GM18909 (cell line): ENCODE measurements around the gene CHCHD6.
A peak's percentile ranks its signal among the peaks of the same experiment; 100 is the strongest.

Source experiments
- ATAC-seq: cut with Tn5 transposase; IDR thresholded peaks from one replicate; pipeline ENCODE4 v1.9.1; 2021; ENCODE audit warnings: mild to moderate bottlenecking; ENCODE audit not compliant: unreplicated experiment, poor library complexity

CHCHD6 gene

DNA sequence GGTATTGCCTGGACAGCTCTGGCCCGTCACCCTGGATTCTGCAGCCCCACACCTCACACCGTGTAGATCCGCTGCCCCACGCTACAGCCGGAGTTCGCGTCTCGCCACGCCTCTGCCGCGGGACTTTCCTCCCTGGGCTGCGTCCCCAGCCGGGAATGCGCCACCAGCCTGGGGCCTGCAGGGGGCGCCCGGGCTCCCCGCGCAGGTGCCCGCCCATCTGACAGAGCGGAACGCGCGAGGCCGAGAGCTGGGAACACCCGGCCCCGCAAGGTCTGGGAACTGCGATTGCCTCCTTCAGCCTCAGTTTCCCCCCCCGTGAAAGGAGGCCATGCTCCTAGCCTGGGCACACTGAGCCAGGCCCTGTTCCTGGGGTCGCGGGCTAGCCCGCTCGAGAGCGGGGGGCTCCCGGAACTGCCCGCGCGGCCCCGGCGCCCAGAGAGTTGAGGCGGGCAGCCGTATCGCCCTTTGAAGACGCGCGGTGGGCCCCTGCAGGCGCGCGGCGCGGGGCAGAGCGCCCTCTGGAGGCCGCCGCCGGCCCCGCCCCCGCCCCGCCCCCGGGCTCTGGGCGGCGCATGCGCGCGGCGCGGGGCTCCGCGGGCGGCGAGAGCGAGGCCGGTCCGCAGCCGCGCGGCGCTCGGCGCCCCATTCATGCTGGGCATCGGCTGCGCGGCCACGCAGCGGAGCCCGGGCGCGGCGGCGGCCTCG lies 278.6 kb downstream of the CHCHD6 start, which contains the start of gene PLXNA1:
Gene PLXNA1 (plus strand): TSS at position 645 of the 705 bp plus-strand sequence. CDS start 5,479 bp downstream, outside the sequence.
- ATAC-seq: peak; percentile 73

- ATAC-seq: peak; percentile 4
Observed at GRCh38 chr3:126983276-126983652, 279.2 kb downstream of the CHCHD6 start.

GRCh38 chr3:126983653-126984390 lies 279.8 kb downstream of the CHCHD6 start:
- no peak for ATAC-seq

GRCh38 chr3:126984391-126985131 lies 280.5 kb downstream of the CHCHD6 start:
- ATAC-seq: no peak

GRCh38 chr3:126985132-126985985 lies 281.3 kb downstream of the CHCHD6 start:
- ATAC-seq: no peak

- ATAC-seq: no peak
Observed at GRCh38 chr3:126986001-126986400, 282.0 kb downstream of the CHCHD6 start.

DNA sequence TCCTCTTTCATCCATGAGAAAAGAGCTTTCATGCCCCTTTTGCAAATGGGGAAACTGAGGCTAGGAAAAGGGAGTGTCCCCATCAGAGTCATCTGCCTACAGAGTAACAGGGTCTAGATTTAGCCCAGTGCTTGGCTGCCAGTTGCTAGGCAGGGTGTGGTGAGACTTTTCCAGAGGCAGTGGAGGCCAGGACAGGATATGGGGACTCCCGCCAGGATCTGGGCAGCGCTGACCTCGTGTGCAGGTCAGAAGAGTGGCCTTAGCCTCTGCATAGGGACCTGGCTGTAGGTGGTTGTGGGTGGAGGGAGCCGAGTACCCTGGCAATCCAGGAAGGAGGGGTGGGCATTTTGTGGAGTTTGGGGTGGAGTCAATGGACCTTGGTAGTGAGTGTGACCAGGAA lies 283.1 kb downstream of the CHCHD6 start:
- no peak for ATAC-seq

DNA sequence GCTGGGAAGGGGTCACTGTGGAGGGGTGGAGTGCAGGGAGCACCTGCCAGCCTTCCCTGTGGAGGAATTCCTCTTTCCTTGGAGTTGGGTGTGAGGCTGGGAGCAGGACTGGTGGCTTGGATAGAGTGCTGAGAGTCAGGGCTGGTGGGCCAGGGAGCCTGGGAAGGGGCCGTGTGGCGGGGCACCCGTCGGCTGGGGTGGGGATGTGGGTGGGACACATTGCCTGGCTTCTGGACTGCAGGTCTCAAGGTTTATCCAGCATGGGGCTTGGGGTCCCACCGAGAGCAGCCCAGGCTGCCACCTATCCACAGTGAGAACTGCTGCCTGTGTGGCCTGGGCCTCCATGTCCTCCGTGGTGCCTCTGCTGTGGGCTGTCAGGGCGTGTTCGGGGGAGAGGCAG lies 283.6 kb downstream of the CHCHD6 start:
- no peak for ATAC-seq

DNA sequence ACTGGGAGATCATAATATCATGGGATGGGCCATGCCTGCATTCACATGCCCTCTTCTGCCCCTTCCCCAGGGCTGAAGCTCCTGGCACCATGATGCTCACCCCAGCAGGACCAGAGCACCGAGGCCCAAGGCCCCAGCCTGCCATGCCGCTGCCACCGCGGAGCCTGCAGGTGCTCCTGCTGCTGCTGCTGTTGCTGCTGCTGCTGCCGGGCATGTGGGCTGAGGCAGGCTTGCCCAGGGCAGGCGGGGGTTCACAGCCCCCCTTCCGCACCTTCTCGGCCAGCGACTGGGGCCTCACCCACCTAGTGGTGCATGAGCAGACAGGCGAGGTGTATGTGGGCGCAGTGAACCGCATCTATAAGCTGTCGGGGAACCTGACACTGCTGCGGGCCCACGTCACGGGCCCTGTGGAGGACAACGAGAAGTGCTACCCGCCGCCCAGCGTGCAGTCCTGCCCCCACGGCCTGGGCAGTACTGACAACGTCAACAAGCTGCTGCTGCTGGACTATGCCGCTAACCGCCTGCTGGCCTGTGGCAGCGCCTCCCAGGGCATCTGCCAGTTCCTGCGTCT lies 284.5 kb downstream of the CHCHD6 start:
- no peak for ATAC-seq

GRCh38 chr3:126989316-126990023 lies 285.4 kb downstream of the CHCHD6 start:
- no peak for ATAC-seq

GRCh38 chr3:126990024-126990700 lies 286.1 kb downstream of the CHCHD6 start:
- ATAC-seq: no peak

DNA sequence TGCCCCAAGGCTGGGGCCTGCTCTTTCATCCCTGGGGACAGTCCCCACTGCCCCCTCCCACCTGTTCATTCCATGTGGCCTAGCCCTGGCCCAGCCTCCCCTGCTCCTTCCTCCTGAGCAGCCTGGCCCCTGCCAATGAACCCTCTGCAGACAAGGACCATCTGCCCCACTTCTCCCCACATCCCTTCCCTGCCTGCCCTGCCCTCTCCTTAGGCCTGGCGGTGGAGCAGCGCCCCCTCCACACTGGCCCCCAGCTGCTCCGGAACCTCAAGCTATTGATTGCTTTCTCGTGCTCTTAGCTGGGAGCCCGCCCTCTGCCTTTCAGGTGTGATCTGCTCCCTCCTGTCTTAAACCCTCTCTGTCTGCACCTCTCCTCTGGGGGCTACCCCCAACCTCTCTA lies 286.9 kb downstream of the CHCHD6 start:
- no peak for ATAC-seq

- ATAC-seq: no peak
Observed at GRCh38 chr3:126991366-126992200, 287.5 kb downstream of the CHCHD6 start.

GRCh38 chr3:126992216-126992615 lies 288.2 kb downstream of the CHCHD6 start:
- no peak for ATAC-seq

DNA sequence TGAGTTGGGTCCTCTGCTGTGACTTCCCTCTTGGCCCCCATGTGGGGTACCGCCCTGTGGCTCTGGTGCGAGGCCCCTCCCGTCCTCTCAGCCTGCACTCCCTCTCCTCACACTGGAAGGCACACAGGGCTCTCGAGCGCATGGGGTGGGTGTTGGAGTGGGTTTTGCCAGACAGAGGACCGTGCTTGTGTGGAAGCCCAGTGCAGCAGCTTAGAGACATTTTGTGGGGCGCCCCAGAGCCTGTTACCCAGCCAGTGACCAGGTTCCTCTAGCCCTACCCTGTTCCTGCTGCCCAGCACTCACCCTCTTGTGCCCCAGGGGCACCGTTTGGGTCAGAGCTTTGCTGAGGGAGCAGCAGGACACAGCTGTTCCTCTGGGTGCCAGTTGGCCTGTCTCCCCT lies 288.7 kb downstream of the CHCHD6 start:
- no peak for ATAC-seq

DNA sequence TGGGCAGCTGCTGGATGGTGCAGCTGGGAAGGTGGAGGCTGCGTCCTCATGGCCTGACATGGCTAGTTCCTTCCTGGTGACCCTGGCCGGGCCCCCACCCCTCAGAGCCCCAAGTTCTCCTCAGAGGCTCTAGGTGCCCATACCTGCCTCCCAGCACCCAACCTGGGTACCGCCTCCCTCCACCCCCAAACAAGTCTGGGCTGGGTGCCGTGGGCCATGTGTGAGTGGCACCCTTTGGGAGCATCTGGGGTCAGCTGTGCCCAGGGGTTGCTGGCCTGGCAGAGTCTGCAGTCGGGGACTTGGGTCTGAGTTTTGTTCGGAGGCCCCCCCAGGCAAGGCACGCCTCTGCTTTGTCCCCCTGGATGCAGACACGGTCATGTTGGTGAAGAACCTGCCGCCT lies 289.4 kb downstream of the CHCHD6 start:
- ATAC-seq: no peak

- ATAC-seq: no peak
Observed at GRCh38 chr3:126994661-126995245, 290.7 kb downstream of the CHCHD6 start.
